ENCODE measurements around the gene MACROD2.
"Not testable (repeated sequence)": the region's sequence is repeated elsewhere in the genome, so short reads cannot be mapped to it uniquely, and the experiment has no call there.

MACROD2 gene

GRCh38 chr20:14972256-14972655 is 976.9 kb downstream of the MACROD2 start:
- no peak for DNase-seq

- DNase-seq: no peak
These were observed 977.4 kb downstream of the MACROD2 start for GRCh38 chr20:14972690-14973089.

GRCh38 chr20:14979453-14979986 is 984.2 kb downstream of the MACROD2 start:
- no peak for DNase-seq

- not testable (repeated sequence) for DNase-seq
These were observed 986.2 kb downstream of the MACROD2 start for GRCh38 chr20:14981486-14981885.

GRCh38 chr20:14982324-14982723 is 987.0 kb downstream of the MACROD2 start:
- not testable (repeated sequence) for DNase-seq

GRCh38 chr20:14984305-14984704 is 989.0 kb downstream of the MACROD2 start:
- no peak for DNase-seq

- no peak for DNase-seq
These were observed 989.7 kb downstream of the MACROD2 start for GRCh38 chr20:14984768-14985622.

- no peak for DNase-seq
These were observed 990.8 kb downstream of the MACROD2 start for GRCh38 chr20:14986026-14986655.

GRCh38 chr20:14986656-14987055 is 991.3 kb downstream of the MACROD2 start:
- no peak for DNase-seq

- no peak for DNase-seq
These were observed 994.4 kb downstream of the MACROD2 start for GRCh38 chr20:14989535-14990290.

GRCh38 chr20:14991023-14991422 is 995.7 kb downstream of the MACROD2 start:
- DNase-seq: no peak

- no peak for DNase-seq
These were observed 996.8 kb downstream of the MACROD2 start for GRCh38 chr20:14992153-14992552.

- no peak for DNase-seq
These were observed 997.6 kb downstream of the MACROD2 start for GRCh38 chr20:14992961-14993360.

GRCh38 chr20:14996883-14997672 is 1001.8 kb downstream of the MACROD2 start:
- no peak for DNase-seq

GRCh38 chr20:14997791-14998190 is 1002.5 kb downstream of the MACROD2 start:
- peak; percentile 5 to 51 for DNase-seq

GRCh38 chr20:15005300-15005986 is 1010.1 kb downstream of the MACROD2 start:
- no peak for DNase-seq

- DNase-seq: no peak
These were observed 1016.3 kb downstream of the MACROD2 start for GRCh38 chr20:15011631-15012030.

- DNase-seq: peak in 1 of 2 experiments; percentile 26
These were observed 1017.2 kb downstream of the MACROD2 start for GRCh38 chr20:15012566-15012965.

GRCh38 chr20:15016875-15017274 is 1021.6 kb downstream of the MACROD2 start:
- not testable (repeated sequence) for DNase-seq

GRCh38 chr20:15018966-15019365 is 1023.6 kb downstream of the MACROD2 start:
- DNase-seq: no peak

GRCh38 chr20:15020845-15021244 is 1025.5 kb downstream of the MACROD2 start:
- DNase-seq: no peak

GRCh38 chr20:15022921-15023320 is 1027.6 kb downstream of the MACROD2 start:
- DNase-seq: no peak
